DND-41 (cell line): ENCODE measurements around the gene IL4I1.

ENCODE experiments used
- CTCF ChIP-seq: IDR thresholded peaks from 2 replicates; pipeline ENCODE4 v1.5.1; 2012; ENCODE audit warnings: borderline replicate concordance, low read length, moderate library complexity, mild to moderate bottlenecking; ENCODE audit not compliant: poor library complexity, severe bottlenecking; ENCODE audit errors: extremely low read depth
- EZH2 ChIP-seq: IDR thresholded peaks from 3 replicates; pipeline ENCODE4 v1.6.1; 2012; ENCODE audit warnings: borderline replicate concordance, low read depth, mild to moderate bottlenecking, moderate library complexity, low read length, inconsistent platforms; ENCODE audit not compliant: severe bottlenecking

DNA sequence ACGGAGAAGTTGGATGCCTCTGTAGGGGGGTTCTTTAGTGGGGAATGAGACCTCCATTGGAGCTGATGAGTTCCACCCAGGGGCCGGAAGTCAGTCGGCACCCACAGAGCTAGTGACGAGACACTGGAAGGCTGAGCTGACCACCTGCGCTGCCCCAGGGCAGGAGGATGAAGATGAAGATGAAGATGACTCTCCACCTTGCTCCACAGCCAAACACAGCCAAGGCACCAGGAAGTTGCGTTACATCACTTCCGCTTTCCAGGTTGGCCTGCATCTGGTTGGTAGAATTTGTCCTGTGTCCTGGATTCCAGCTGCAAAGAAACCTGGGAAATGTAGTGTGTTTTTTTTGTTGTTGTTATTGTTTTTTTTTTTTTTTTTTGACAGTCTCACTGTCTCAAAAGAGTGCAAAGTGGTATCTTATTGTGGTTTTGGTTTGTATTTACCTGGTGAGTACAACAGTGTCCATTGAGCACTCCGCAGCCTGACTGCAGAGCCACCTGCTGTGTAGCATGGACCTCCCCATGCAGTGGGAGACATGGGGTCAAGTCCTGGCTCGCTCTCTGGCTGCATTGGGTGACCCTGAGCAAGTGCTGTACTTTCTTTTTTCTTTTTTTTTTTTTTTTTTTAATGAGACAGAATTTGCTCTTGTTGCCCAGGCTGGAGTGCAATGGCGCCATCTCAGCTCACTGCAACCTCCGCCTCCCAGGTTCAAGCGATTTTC is 17.3 kb downstream of the IL4I1 start:
- TF ChIP-seq CTCF, result no peak
- TF ChIP-seq EZH2, result no peak
